GM18909 (cell line): ENCODE measurements around the gene NTPCR.
"Not testable (repeated sequence)": the region's sequence is repeated elsewhere in the genome, so short reads cannot be mapped to it uniquely, and the experiment has no call there.

ENCODE experiments used
- ATAC-seq: cut with Tn5 transposase; IDR thresholded peaks from one replicate; pipeline ENCODE4 v1.9.1; 2021; ENCODE audit warnings: mild to moderate bottlenecking; ENCODE audit not compliant: unreplicated experiment, poor library complexity

The NTPCR gene, protein sequence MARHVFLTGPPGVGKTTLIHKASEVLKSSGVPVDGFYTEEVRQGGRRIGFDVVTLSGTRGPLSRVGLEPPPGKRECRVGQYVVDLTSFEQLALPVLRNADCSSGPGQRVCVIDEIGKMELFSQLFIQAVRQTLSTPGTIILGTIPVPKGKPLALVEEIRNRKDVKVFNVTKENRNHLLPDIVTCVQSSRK

DNA sequence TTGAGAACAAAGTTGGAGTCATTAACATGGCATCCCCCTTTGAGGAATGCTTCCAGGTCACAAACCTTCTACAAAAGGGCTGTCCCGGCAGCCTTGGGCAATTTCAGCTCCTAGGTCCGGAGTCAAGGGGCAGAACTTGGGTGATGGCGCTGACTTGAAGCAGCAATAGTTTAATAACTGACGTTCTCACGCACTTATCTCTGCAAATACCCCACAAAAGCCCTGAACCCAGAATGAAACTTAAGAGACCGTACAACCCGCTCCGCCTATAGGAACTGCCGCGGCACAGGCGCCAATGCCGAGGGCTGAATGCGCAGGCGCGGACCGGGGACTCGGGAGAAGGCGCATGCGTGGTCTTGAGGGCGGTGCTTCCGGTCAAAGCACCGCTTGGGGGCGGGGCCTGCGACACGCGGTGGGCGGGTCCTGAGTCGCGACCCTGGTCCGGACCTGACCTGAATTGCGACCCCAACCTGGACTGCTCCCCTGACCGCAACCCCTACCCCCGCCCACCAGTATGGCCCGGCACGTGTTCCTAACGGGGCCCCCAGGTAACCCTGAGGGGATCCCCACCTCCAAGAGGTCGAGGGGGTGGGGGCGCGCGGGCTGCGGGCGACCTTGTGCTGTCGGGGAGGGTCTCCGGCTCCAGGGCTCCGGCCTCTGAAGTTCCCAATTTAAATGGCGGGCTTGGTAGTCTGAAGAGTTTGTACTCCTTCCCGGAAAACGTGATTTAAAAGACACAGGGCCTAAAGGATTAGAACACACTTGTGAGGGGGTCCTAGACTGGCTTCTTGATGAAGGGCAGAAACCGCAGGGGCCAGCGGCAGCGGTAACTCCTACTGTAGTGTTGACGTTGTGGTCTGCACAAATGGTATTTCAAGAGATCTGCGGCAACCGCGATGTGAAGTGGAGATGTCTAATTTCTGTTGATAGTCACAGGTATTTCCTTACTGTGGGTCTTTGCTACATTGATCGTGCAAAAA, at the start of gene NTPCR:
Gene NTPCR, plus strand, starts transcription at position 415 of the 980 bp plus-strand sequence. Its CDS starts 100 bp downstream, at position 515.
- peak; percentile 85 for ATAC-seq

DNA sequence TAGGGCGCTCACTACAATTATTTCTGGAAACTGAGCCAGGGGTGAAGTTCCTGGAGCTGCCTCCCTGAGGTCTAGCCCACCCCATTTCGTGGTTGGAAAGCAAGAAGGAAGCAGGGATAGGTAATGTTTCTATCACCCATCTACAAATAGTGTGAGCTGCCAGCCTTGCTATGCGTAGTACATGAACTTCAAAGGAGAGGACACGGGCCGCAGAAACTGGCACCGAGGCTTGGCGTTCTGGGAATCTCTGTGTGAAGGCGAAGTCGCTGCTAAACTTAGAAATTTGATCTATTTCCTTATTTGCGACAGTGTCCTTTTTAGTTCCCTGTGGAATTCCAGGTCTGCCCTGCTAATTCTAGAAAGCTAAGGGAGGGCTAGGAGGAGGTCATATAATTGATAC, 49.6 kb upstream of the NTPCR start:
- no peak for ATAC-seq

DNA sequence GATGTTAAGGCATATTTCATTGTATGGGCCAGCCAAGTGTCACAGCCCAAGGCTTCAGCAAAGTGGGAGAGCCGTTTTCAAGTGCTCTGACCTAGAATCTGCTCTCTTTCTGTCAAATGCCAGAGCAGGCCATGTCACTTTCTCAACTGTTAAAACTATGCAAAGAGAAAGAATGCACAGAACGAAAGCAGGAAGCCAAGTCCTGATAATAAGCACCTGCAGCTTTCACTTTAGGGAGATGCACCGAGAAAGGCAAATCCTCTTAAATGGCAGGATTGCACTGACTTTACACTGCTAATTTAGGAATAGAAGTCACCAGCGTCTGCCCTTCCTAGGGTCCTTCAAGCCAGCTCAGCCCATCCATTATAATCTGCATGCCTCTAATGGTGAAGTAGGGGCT, 49.2 kb upstream of the NTPCR start:
- peak; percentile 54 for ATAC-seq

DNA sequence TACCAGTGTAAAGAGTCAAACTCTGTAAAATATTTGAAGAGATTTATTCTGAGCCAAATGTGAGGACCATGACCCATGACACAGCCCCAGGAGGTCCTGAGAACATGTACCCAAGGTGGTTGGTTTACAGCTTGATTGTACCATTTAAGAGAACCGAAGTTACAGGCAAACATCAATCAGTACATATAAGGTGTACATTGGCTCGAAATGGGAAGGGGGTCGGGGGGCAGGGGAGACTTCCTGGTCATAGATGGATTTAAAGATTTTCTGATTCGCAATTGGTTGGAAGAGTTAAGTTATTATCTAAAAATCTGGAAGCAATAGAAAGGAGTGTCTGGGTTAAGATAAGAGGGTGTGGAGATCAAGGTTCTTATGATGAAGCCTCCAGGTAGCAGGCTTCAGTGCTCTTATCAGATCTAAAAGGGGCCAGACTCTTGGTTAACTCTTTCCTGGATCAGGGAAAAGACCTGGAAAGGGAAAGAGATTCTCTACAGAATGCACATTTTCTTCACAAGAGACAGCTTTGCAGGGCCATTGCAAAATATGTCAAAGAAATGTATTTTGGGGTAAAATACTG, 47.5 kb upstream of the NTPCR start:
- ATAC-seq, result no peak

DNA sequence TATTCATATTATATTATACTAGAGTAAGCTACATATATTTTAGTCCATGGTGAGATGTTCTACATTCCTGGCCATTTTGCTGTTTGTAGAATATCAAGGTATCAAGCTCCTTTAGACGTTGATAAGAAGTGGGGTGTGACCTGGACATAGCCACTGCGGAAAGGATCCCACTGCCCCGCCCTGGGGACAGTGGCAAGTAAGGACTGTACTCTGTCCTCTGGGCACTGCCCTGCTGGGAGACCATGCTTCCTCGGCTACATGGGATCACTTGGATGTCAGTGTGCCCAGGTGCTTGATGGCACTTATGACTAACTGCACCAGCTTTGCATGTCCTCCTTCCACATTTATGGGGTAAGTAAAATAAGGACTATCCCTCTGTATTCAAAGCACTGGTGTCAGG, 46.3 kb upstream of the NTPCR start:
- ATAC-seq, result no peak

DNA sequence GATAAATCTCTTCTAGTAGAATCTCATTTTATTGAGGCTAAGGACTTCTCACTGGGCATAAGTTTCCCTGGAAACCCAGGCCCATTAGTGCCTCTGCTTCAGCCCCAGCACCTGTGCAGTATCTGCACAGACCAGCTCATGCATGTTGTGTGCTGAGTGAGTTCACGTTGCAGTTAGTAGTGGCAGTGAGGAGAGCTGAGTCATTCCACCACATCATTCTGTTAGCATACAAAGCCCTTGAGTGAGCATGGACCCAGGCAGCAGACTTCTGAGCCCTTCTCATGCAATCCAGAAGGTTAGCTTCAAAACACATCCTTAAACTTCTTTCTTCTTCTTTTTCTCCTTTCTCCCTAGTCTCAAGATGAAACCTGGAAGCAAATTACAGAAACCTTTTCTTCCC, 45.8 kb upstream of the NTPCR start:
- ATAC-seq, result no peak

DNA sequence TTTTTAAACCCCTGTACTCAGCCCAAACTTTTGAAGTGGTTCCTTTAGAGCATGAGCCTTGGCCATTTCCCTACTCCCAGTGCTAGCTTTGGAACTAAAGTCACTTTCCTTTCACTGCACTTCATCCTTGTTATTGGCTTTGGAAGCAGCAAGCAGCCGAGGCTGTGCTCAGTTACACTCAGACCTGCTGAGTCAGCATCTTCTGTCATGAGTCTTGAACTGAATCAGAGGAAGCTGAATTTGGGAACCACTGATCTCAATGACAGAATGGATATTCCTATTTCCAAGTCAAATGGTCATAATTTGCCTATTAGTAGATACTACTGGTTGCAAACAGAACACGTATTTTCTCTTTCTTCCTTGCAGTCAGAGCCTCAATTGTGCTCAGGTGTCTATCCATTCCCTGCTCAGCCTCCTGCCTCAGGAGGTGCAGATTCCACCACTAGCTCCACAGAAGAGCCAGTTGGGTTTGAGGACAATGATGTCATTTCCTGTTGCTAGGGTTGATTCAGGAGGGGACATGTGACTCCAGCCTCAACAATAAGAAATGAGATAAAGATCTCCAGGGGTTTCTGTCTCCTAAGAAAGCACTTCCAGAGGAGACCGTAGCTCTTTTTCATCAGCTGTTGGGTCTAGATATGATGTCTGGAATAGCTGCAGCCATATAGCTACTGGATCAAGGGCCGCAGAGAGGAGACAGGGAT, 44.9 kb upstream of the NTPCR start:
- ATAC-seq, result no peak

DNA sequence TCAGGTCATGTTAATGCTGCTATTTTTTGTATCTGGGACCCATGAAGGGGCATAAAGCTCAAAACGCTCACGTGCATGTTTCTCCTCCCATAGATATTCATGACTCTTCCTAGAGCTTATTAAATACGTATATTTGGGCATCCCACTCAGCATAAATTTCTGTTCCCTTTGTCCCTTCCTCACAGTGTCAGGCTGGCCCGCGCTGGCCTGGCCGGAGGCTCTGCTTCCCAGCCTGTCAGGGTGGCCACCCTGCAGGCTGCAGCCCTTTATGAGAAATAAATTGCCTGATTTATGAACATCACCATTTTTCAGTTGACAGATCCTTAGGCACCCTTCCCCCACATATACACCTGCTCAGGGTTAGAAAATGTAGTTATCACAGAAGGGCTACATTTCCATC, 44.0 kb upstream of the NTPCR start:
- ATAC-seq, result no peak

DNA sequence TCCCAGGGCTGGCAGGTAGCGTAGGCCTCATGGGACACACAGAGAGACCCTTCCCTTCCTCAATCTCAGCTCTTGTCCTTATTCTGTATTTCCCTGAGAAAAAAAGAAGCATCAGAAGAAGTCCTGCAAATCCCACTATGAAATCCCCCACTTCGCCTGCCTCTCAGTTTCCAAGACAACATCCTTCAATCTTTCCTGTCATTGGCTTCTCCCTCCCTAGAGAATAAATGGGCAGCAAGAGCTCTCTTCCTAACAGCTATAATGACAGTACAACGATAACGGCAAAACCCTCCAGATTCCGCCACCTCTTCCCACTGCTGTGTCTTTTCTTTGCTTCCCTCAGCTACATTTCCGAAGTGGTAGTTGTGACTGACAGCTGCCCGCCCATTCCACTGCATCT, 41.6 kb upstream of the NTPCR start:
- no peak for ATAC-seq

DNA sequence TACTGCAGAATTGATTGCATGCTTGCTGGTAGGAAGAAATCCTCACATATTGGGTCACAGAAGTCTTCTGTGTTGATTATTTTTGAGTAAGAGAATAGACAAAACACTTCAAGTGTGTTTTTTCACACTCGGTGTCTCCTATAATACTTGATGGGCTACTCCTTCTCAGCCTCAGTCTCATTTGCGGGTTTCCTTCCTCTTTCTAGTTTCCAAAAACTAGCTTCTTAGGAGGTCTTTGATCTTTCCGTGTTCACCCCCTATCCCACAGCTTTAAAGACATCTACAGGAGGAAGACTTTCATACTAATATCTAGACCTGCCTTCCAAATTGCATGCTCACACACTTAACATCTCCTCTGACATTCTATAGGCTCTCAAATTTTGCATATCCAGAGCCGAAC, 40.7 kb upstream of the NTPCR start:
- ATAC-seq, result no peak

DNA sequence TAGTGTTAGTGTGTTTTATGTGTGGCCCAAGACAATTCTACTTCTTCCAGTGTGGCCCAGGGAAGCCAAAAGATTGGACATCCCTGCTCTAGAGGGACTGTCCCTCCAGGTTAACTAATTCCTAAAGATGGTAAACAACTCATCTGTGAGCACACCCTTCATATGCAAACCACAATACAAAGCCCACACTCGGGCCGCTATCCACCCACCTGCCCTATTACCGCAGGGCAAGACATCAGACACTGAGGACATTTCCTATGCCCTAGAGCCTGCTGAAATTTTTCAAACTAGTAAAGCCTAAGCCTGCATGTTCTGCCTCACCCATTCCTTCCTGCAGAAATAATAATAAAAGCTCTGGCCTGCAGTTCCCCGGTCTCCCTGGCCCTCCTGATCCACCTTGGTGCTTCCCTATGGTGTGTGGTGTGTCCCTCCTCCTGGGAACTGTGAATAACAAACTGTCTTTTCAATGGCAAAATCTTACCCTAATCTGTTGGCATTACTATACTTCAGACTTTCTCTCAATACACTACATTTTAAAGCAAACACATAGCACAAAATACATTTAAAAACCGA, 39.3 kb upstream of the NTPCR start:
- no peak for ATAC-seq

DNA sequence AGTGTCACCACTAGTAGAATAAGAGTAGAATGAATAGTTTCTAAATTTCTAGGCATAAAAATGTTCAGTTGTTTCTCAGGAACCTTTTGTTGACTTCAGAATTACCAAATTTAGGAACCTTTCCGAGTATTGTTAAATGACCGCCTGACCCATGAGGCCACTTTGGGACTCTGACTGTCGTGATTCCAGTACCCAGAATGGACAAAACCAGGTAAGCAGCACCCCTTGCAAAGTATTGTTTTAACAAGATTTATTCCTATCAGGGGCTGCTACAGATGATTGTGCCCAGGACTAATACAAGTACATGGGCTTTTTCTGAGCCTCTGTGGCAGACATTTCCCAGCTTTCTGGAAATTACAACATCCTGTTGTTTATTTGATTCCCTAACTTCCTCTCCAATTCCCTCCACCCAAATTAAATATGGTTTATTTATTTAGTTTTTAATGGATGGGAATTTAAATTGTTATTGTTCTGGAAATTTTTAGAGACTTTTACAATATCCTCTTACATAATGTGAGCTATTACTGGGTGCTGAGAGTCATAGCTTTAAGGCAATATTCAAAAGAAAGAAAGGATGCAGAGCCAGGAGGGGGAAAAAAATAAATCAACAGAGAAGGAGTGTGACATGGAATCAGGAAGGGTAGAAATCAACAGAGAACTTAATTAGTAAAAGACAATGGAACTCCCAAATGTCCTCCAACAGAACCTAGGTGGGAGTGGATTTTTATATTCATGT, 37.4 kb upstream of the NTPCR start:
- ATAC-seq, result no peak

DNA sequence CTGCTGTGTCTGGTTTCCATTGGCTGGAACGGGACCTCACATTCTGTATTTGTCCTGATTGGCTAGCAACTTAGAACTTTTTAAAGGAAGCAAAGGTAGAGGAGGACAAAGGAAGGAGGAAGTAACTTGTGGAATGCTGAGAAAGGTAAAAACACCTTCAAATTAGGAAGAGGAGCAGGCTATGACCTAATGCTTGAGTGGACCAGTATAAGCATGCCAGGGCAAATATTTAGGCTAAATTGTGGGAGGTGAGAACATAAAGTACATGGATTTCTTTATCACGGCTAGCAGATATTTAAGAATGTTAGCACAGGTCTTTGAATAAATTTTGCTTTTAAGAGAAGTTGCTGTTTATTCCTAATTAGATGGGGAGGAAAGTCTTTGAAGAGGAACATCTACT, 36.1 kb upstream of the NTPCR start:
- ATAC-seq, result not testable (repeated sequence)

DNA sequence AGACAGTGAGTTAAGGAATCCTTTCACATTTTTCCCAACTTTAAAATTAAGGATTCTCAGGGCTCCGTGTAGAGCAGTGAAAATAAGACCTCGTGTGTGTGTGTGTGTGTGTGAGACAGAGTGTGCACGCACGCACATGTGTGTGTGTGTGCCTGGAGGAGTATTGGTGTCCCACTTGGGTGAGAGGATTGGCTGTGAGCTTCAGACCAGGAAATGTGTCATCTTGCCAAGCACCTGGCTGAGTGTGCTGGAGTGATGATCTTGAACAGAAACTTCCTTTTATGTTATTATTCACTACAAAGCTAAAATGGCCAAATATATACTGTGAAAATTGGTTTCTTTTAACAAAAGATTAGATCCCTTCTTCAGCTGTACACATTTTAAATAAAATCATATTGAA, 35.2 kb upstream of the NTPCR start:
- no peak for ATAC-seq

DNA sequence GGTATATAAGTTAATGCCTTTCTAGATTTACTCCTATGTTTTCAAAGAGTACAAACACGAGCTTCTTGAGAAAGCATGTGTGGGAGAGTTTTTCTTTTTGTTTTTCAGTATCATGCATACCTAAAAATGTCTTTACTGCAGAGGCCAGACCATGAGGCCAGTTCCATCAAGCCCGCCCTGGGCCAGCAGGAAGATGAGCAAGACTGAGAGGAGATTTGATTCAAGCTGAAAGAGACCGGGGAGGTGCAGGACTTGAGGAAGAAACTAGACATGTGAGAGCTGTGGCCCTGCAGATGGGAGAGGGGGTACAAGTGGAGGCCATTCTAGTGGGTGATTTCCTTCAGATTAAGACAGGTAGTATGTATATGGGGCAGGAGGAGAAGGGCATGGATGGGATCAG, 33.4 kb upstream of the NTPCR start:
- ATAC-seq, result no peak

DNA sequence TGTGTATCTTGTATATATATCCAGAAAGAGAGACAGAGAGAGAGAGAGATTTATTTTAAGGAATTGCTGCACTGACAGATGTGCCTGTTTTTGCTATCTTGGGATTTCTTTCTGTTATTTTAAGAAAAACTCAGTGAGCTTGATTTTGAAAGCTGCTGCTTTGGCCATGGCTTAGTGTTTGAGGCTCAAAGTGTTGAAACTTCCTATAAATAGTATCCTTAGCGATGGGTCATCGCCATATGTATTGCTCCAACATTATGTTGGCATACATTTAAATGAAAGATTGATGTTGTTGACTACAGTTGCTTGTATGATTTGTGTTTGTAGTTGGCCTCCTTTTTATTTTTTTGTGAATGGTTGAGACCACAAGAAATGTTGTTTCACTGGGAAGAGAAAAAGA, 29.0 kb upstream of the NTPCR start:
- ATAC-seq, result no peak

DNA sequence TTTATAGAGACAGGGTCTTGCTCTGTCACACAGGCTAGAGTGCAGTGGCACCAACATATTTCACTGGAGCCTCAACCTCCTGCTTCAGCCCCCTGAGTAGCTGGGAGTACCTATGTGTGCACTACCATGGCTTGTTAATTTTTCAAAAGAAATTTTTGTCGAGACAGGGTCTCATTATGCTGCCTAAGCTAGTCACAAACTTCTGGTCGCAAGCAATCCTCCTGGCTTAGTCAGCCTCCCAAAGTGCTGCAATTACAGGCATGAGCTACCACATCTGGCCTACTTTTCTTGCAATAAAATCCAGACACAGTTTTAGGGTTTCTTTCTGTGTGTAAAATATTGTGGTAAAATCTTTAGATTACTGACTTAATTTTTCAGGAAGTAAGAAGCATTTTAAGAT, 27.9 kb upstream of the NTPCR start:
- ATAC-seq, result no peak

DNA sequence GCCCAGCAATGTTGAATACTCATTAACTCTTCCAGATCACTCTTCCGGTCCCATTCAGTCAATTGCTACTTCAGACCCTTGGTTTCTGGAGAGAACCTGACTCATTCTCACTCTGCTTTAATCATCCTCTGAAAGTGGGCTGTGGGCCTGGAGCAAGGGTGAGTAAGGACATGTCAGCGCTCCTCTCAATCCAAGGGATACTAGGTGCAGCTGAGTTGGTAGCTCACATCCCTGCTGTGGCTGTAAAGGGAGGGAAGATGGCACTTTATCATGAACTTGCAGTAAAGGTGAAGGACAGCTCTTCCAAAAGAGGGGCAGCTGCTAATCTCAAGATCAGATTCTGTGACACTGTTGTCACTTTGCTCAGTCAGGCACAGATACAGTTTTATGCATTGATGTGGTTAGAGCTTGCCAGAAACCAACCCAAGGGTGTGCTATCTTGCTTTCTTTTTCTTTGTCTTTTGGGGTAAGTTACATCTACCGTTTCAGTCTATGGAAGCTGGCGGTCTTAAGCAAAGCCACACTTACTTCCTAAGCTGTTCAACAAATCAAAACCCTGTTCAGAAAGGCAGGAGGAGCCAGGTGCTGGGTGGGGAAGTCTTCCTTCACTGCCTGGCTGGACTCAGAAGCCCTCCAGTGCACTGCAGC, 26.5 kb upstream of the NTPCR start:
- peak; percentile 89 for ATAC-seq

DNA sequence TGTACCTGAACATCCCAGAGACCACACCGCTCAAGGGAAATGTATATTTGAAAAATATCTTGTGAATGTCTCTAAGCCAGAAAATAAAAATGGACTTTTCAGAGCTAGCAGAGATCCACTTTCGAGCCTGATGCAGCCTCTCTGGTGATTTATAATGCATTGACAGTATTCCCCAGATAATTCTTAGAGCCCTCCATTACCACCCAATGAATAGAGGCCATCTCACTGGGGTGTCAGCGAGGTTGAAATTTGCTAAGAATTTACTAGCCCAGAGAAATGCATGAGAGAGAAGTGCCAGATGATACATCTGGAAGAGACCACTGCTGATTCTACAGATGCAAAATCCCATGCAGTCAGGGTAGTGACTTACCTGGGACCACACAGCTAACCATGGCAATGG, 25.5 kb upstream of the NTPCR start:
- no peak for ATAC-seq
